Fibroblast of lung (primary cell): ENCODE data around the gene GSK3A. TPM values are rescaled to one million over a fixed set of nuclear protein-coding genes. Genes with fewer than 3 reads are reported as not detected.
A peak's percentile ranks its signal among the peaks of the same experiment; 100 is the strongest.

Source experiments
- DNase-seq, 2 donors: peaks; one replicate each; pipeline versions ENCODE4 v3.0.0 to v3.0.0-alpha.2; 2010; ENCODE audit warnings: low read depth in 2 of 2
- H2AFZ ChIP-seq: 2 replicates; pipeline ENCODE4 v1.5.1; 2012; ENCODE audit warnings: low read length, control low read depth, inconsistent platforms
- H3K27ac ChIP-seq: 2 replicates; pipeline ENCODE4 v1.5.1; 2011; ENCODE audit warnings: low read length, control low read depth; ENCODE audit not compliant: insufficient read depth
- H3K27me3 ChIP-seq: 2 replicates; pipeline ENCODE4 v1.5.1; 2011; ENCODE audit warnings: mild to moderate bottlenecking, low read length; ENCODE audit not compliant: control insufficient read depth, insufficient read depth
- H3K36me3 ChIP-seq: 2 replicates; pipeline ENCODE4 v1.5.1; 2011; ENCODE audit warnings: low read length; ENCODE audit not compliant: control insufficient read depth, insufficient read depth
- H3K4me1 ChIP-seq: 2 replicates; pipeline ENCODE4 v1.5.1; 2011; ENCODE audit warnings: low read length; ENCODE audit not compliant: control insufficient read depth, insufficient read depth; ENCODE audit errors: extremely low read depth
- H3K4me2 ChIP-seq: 2 replicates; pipeline ENCODE4 v1.5.1; 2011; ENCODE audit warnings: low read length, control low read depth; ENCODE audit not compliant: insufficient read depth; ENCODE audit errors: extremely low read depth
- H3K4me3 ChIP-seq, 4 experiments: fragments of 200-600 bp in 1 of 4; sonication (generic) in 1 of 4; replicated peaks in 1 of 4; 2 replicates each; pipeline ENCODE4 v1.5.1; 2011 to 2016; ENCODE audit warnings: low read length in 4 of 4, low read depth in 3 of 4, mild to moderate bottlenecking in 3 of 4, control low read depth in 2 of 4, inconsistent platforms in 1 of 4, mixed read lengths in 1 of 4; ENCODE audit not compliant: insufficient read depth in 1 of 4; ENCODE audit errors: control extremely low read depth in 1 of 4
- H3K79me2 ChIP-seq: 2 replicates; pipeline ENCODE4 v1.5.1; 2012; ENCODE audit warnings: mild to moderate bottlenecking, low read length, inconsistent platforms; ENCODE audit not compliant: control insufficient read depth, insufficient read depth
- H3K9ac ChIP-seq: 2 replicates; pipeline ENCODE4 v1.5.1; 2011; ENCODE audit warnings: mild to moderate bottlenecking, low read length, control low read depth; ENCODE audit not compliant: insufficient read depth
- H3K9me3 ChIP-seq: 2 replicates; pipeline ENCODE4 v1.5.1; 2012; ENCODE audit warnings: low read depth, low read length; ENCODE audit not compliant: control insufficient read depth, insufficient read depth
- H4K20me1 ChIP-seq: 2 replicates; pipeline ENCODE4 v1.5.1; 2011; ENCODE audit warnings: low read length; ENCODE audit not compliant: control insufficient read depth, insufficient read depth; ENCODE audit errors: extremely low read depth
- CTCF ChIP-seq, 2 donors: IDR thresholded peaks in 1 of 2; conservative IDR thresholded peaks in 1 of 2; 1 replicate in 1 of 2; 2 replicates in 1 of 2; pipeline ENCODE4 v1.5.1; 2011 to 2012; ENCODE audit warnings: low read length in 2 of 2, control low read depth in 1 of 2, inconsistent platforms in 1 of 2, low read depth in 1 of 2, mild to moderate bottlenecking in 1 of 2
- EZH2 ChIP-seq: IDR thresholded peaks from 2 replicates; pipeline ENCODE4 v1.5.1; 2012; ENCODE audit warnings: low read length, control low read depth, mild to moderate bottlenecking; ENCODE audit errors: missing control alignments
- polyA plus RNA-seq, 2 donors: library from polyadenylated mRNA; depleted of rRNA in 1 of 2; stranded (reverse) in 1 of 2; unstranded in 1 of 2; fragments of >200 nt; gene quantifications; 2 replicates each; pipeline ENCODE4 v1.2.1, GENCODE V29; 2011 to 2012; ENCODE audit warnings: missing spikeins in 1 of 2
- total RNA-seq: library from RNA; depleted of rRNA; stranded (reverse); fragments of >200 nt; gene quantifications from 2 replicates; pipeline ENCODE4 v1.2.1, GENCODE V29; 2014

The GSK3A gene
- total and polyA plus RNA-seq, 2 donors (not counting 1 experiment from before 2014, with no cell fraction given): 11.6 to 21.7 TPM

- H3K4me2 ChIP-seq: peak overlapping the region; percentile 68
- peaks cover 13% of the 10 kb centered on the region for H3K36me3 ChIP-seq
- no peaks in the 10 kb centered on the region for H3K9me3 ChIP-seq
- peak overlapping the region; percentile 82 for H3K27ac ChIP-seq
- no peak overlapping the region for H2AFZ ChIP-seq
- H3K27me3 ChIP-seq: no peaks in the 10 kb centered on the region
- H3K9ac ChIP-seq: peak overlapping the region; percentile 50
- peaks cover 60% of the 10 kb centered on the region for H3K79me2 ChIP-seq
- no peak for DNase-seq
- peak overlapping the region; percentile 36 to 97 (median 60) for H3K4me3 ChIP-seq
- H4K20me1 ChIP-seq: no peaks in the 10 kb centered on the region
- TF ChIP-seq EZH2 (no peak), CTCF (conservative IDR thresholded peaks at IDR 0.05 in 1 of 2, IDR thresholded peaks at IDR 0.05 in 1 of 2; ENCODE audit: low read depth in 1 of 2, low read length in 2 of 2) (no peak)
- H3K4me1 ChIP-seq: peaks cover 27% of the 10 kb centered on the region
Measured at GRCh38 chr19:42251572-42252358, 9.4 kb upstream of the GSK3A start.

GRCh38 chr19:42250666-42251531, 8.5 kb upstream of the GSK3A start:
- TF ChIP-seq CTCF (conservative IDR thresholded peaks at IDR 0.05 in 1 of 2, IDR thresholded peaks at IDR 0.05 in 1 of 2; ENCODE audit: low read depth in 1 of 2, low read length in 2 of 2) (no peak), EZH2 (no peak)
- Histone ChIP-seq H3K4me1 (peaks cover 35% of the 10 kb centered on the region), H3K27ac (peak overlapping the region; percentile 82), H3K36me3 (peaks cover 15% of the 10 kb centered on the region), H3K27me3 (no peaks in the 10 kb centered on the region), H3K79me2 (peaks cover 60% of the 10 kb centered on the region), H3K4me2 (peak overlapping the region; percentile 92), H2AFZ (no peak overlapping the region), H4K20me1 (no peaks in the 10 kb centered on the region), H3K9ac (peak overlapping the region; percentile 58), H3K4me3 (peak overlapping the region; percentile 10 to 46 (median 31)), H3K9me3 (no peaks in the 10 kb centered on the region)
- peak; percentile 60 to 67 for DNase-seq

- H3K9ac ChIP-seq: peak overlapping the region; percentile 58
- H2AFZ ChIP-seq: no peak overlapping the region
- no peaks in the 10 kb centered on the region for H3K9me3 ChIP-seq
- H3K27me3 ChIP-seq: no peaks in the 10 kb centered on the region
- H3K4me3 ChIP-seq: peak overlapping the region in 3 of 4 experiments; percentile 9 to 46 (median 31)
- H4K20me1 ChIP-seq: no peaks in the 10 kb centered on the region
- TF ChIP-seq EZH2 (no peak), CTCF (conservative IDR thresholded peaks at IDR 0.05 in 1 of 2, IDR thresholded peaks at IDR 0.05 in 1 of 2; ENCODE audit: low read depth in 1 of 2, low read length in 2 of 2) (no peak)
- DNase-seq: no peak
- peak overlapping the region; percentile 92 for H3K4me2 ChIP-seq
- H3K27ac ChIP-seq: peak overlapping the region; percentile 82
- H3K79me2 ChIP-seq: peaks cover 60% of the 10 kb centered on the region
- H3K36me3 ChIP-seq: peaks cover 15% of the 10 kb centered on the region
- peaks cover 36% of the 10 kb centered on the region for H3K4me1 ChIP-seq
Measured at GRCh38 chr19:42250183-42250665, 7.8 kb upstream of the GSK3A start.
